Ishikawa (cell line): Measurements from ENCODE around the gene FOXA1.

ENCODE experiments used
- CEBPB ChIP-seq: IDR thresholded peaks from 2 replicates; pipeline ENCODE4 v1.6.1; 2012
- CREB1 ChIP-seq: IDR thresholded peaks from 2 replicates; pipeline ENCODE4 v1.6.1; 2012; ENCODE audit warnings: low read depth
- EGR1 ChIP-seq: IDR thresholded peaks from 2 replicates; pipeline ENCODE4 v1.6.1; 2012
- EP300 ChIP-seq: IDR thresholded peaks from 2 replicates; pipeline ENCODE4 v1.6.1; 2012; ENCODE audit warnings: borderline replicate concordance
- FOXM1 ChIP-seq: IDR thresholded peaks from 2 replicates; pipeline ENCODE4 v1.6.1; 2012; ENCODE audit warnings: low read depth, borderline replicate concordance
- NFIC ChIP-seq: IDR thresholded peaks from 2 replicates; pipeline ENCODE4 v1.6.1; 2012
- RAD21 ChIP-seq: IDR thresholded peaks from 2 replicates; pipeline ENCODE4 v1.6.1; 2012; ENCODE audit warnings: low read depth
- TAF1 ChIP-seq: IDR thresholded peaks from 2 replicates; pipeline ENCODE4 v1.6.1; 2012; ENCODE audit warnings: low read depth, mild to moderate bottlenecking
- TCF12 ChIP-seq: IDR thresholded peaks from 2 replicates; pipeline ENCODE4 v1.6.1; 2012; ENCODE audit warnings: low read depth
- TEAD4 ChIP-seq: IDR thresholded peaks from 2 replicates; pipeline ENCODE4 v1.6.1; 2012
- YY1 ChIP-seq: IDR thresholded peaks from 2 replicates; pipeline ENCODE4 v1.6.1; 2012; ENCODE audit warnings: low read depth
- ZBTB7A ChIP-seq: IDR thresholded peaks from 2 replicates; pipeline ENCODE4 v1.6.1; 2012; ENCODE audit warnings: low read depth
- TF ChIP-seq, protein P1 (sequence below): IDR thresholded peaks from 2 replicates; pipeline ENCODE4 v1.6.1; 2012; ENCODE audit warnings: low read depth, mild to moderate bottlenecking
- TF ChIP-seq, protein P2 (sequence below): IDR thresholded peaks from 2 replicates; pipeline ENCODE4 v1.6.1; 2012
- TF ChIP-seq, protein P3 (sequence below): IDR thresholded peaks from 2 replicates; pipeline ENCODE4 v1.6.1; 2012

Gene FOXA1

DNA sequence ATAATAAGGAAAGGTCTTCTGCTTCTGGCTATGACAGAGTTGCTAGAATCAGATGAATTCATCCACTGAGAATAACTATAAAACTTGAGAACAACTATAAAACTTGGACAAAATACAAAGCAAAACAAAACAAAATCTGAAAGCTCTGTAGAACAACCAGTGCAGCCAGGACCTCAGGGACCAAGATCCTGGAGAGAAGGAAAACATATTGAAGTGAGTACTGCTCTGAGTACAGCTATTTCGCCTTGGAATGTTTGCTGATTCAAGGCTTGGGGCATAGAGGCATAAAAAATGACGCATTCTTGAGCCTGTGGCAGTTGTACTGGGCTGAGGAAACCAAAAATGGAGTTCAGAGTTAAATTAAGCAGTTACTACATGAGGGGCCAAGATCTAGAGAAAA, 21.7 kb downstream of the FOXA1 start:
- no peak for TF ChIP-seq FOXM1
- TF ChIP-seq ZBTB7A, result no peak
- TF ChIP-seq YY1, result no peak
- no peak for TF ChIP-seq EGR1
- TF ChIP-seq RAD21, result no peak
- TF ChIP-seq TEAD4, result no peak
- TF ChIP-seq, protein P1, sequence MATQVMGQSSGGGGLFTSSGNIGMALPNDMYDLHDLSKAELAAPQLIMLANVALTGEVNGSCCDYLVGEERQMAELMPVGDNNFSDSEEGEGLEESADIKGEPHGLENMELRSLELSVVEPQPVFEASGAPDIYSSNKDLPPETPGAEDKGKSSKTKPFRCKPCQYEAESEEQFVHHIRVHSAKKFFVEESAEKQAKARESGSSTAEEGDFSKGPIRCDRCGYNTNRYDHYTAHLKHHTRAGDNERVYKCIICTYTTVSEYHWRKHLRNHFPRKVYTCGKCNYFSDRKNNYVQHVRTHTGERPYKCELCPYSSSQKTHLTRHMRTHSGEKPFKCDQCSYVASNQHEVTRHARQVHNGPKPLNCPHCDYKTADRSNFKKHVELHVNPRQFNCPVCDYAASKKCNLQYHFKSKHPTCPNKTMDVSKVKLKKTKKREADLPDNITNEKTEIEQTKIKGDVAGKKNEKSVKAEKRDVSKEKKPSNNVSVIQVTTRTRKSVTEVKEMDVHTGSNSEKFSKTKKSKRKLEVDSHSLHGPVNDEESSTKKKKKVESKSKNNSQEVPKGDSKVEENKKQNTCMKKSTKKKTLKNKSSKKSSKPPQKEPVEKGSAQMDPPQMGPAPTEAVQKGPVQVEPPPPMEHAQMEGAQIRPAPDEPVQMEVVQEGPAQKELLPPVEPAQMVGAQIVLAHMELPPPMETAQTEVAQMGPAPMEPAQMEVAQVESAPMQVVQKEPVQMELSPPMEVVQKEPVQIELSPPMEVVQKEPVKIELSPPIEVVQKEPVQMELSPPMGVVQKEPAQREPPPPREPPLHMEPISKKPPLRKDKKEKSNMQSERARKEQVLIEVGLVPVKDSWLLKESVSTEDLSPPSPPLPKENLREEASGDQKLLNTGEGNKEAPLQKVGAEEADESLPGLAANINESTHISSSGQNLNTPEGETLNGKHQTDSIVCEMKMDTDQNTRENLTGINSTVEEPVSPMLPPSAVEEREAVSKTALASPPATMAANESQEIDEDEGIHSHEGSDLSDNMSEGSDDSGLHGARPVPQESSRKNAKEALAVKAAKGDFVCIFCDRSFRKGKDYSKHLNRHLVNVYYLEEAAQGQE, result no peak
- no peak for TF ChIP-seq TAF1
- TF ChIP-seq EP300, result no peak
- TF ChIP-seq TCF12, result no peak
- TF ChIP-seq, protein P2, sequence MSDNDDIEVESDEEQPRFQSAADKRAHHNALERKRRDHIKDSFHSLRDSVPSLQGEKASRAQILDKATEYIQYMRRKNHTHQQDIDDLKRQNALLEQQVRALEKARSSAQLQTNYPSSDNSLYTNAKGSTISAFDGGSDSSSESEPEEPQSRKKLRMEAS, result no peak
- TF ChIP-seq NFIC, result no peak
- TF ChIP-seq, protein P3, sequence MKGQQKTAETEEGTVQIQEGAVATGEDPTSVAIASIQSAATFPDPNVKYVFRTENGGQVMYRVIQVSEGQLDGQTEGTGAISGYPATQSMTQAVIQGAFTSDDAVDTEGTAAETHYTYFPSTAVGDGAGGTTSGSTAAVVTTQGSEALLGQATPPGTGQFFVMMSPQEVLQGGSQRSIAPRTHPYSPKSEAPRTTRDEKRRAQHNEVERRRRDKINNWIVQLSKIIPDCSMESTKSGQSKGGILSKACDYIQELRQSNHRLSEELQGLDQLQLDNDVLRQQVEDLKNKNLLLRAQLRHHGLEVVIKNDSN, result no peak
- no peak for TF ChIP-seq CEBPB
- no peak for TF ChIP-seq CREB1

DNA sequence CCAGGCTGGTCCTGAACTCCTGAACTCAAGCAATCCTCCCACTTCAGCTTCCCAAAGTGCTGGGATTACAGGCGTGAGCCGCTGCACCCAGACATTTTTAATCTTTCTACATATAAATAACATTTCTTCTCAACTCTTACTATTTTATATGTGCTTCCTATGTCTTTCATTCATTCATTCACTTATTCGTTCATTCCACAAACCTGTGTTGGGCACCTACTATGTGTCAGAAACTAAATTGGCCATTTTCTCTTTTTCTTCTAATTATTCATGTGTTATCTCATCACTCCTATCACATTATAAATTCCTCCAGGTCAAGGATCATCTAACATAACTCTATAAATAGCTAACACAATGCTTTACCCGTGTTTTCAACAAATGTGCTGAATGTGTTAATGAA, 23.7 kb downstream of the FOXA1 start:
- no peak for TF ChIP-seq TEAD4
- no peak for TF ChIP-seq CREB1
- no peak for TF ChIP-seq RAD21
- no peak for TF ChIP-seq FOXM1
- no peak for TF ChIP-seq CEBPB
- TF ChIP-seq, protein P3, result no peak
- no peak for TF ChIP-seq ZBTB7A
- TF ChIP-seq, protein P2, result no peak
- no peak for TF ChIP-seq NFIC
- no peak for TF ChIP-seq EP300
- no peak for TF ChIP-seq TCF12
- TF ChIP-seq YY1, result no peak
- TF ChIP-seq TAF1, result no peak
- TF ChIP-seq, protein P1, result no peak
- no peak for TF ChIP-seq EGR1

DNA sequence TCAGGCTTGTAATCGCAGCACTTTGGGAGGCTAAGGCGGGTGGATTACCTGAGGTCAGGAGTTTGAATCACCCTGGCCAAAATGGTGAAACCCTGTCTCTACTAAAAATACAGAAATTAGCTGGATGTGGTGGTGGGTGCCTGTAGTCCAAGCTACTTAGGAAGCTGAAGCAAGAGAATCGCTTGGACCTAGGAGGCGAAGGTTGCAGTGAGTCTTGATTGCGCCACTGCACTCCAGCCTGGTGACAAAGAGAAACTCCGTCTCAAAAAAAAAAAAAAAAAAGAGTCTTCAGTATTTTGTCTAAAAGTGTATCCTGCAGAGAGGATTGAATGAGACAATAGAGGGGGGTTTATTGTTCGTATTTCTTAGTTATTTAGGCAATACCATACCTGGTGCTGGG, 25.3 kb downstream of the FOXA1 start:
- TF ChIP-seq YY1 (no peak), EP300 (no peak), CREB1 (no peak), NFIC (no peak), TCF12 (no peak), EGR1 (no peak), TEAD4 (no peak), FOXM1 (no peak), RAD21 (no peak), ZBTB7A (no peak), CEBPB (no peak), TAF1 (no peak)
- TF ChIP-seq, protein P3, result no peak
- TF ChIP-seq, protein P2, result no peak
- TF ChIP-seq, protein P1, result no peak
